ENCODE results near the gene UBE2F.

- TF ChIP-seq, protein P1, sequence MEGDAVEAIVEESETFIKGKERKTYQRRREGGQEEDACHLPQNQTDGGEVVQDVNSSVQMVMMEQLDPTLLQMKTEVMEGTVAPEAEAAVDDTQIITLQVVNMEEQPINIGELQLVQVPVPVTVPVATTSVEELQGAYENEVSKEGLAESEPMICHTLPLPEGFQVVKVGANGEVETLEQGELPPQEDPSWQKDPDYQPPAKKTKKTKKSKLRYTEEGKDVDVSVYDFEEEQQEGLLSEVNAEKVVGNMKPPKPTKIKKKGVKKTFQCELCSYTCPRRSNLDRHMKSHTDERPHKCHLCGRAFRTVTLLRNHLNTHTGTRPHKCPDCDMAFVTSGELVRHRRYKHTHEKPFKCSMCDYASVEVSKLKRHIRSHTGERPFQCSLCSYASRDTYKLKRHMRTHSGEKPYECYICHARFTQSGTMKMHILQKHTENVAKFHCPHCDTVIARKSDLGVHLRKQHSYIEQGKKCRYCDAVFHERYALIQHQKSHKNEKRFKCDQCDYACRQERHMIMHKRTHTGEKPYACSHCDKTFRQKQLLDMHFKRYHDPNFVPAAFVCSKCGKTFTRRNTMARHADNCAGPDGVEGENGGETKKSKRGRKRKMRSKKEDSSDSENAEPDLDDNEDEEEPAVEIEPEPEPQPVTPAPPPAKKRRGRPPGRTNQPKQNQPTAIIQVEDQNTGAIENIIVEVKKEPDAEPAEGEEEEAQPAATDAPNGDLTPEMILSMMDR (conservative IDR thresholded peaks at IDR 0.05; ENCODE audit: low read depth, low read length), result no peak
- no peak for TF ChIP-seq POLR2A (IDR thresholded peaks at IDR 0.05; ENCODE audit: low read depth, low read length)
- no peak for TF ChIP-seq SMC3 (IDR thresholded peaks at IDR 0.05; ENCODE audit: low read depth, low read length)
- TF ChIP-seq RAD21 (IDR thresholded peaks at IDR 0.05; ENCODE audit: low read length), result no peak
- TF ChIP-seq CEBPB (IDR thresholded peaks at IDR 0.05; ENCODE audit: low read depth, low read length), result no peak
- no peak for TF ChIP-seq RFX5 (IDR thresholded peaks at IDR 0.05; ENCODE audit: low read depth, low read length)
- TF ChIP-seq FOS (IDR thresholded peaks at IDR 0.05; ENCODE audit: low read depth, low read length), result no peak
- no peak for TF ChIP-seq CHD1 (IDR thresholded peaks at IDR 0.05; ENCODE audit: low read depth, low read length)
- TF ChIP-seq, protein P2, sequence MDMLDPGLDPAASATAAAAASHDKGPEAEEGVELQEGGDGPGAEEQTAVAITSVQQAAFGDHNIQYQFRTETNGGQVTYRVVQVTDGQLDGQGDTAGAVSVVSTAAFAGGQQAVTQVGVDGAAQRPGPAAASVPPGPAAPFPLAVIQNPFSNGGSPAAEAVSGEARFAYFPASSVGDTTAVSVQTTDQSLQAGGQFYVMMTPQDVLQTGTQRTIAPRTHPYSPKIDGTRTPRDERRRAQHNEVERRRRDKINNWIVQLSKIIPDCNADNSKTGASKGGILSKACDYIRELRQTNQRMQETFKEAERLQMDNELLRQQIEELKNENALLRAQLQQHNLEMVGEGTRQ (IDR thresholded peaks at IDR 0.05; ENCODE audit: low read depth, low read length), result no peak
- no peak for TF ChIP-seq BHLHE40 (IDR thresholded peaks at IDR 0.05; ENCODE audit: low read depth, low read length)
These were observed 13.3 kb downstream of the UBE2F start for GRCh38 chr2:237980087-237980486.
